Neural progenitor cell (in vitro differentiated cells): Measurements from ENCODE around the gene PRR16.

Experiments used
- EZH2 ChIP-seq: fragments of 200-600 bp; sonication (generic); IDR thresholded peaks from 2 replicates; pipeline ENCODE4 v1.6.1; 2017; ENCODE audit warnings: antibody characterized with exemption, mild to moderate bottlenecking, moderate library complexity
- EZH2phosphoT487 ChIP-seq: fragments of 200-600 bp; sonication (generic); IDR thresholded peaks from 2 replicates; pipeline ENCODE4 v1.6.1; 2017; ENCODE audit warnings: antibody characterized with exemption
- TF ChIP-seq, protein P1 (sequence below): fragments of 200-600 bp; sonication (generic); IDR thresholded peaks from 2 replicates; pipeline ENCODE4 v1.5.1; 2017; ENCODE audit warnings: antibody characterized with exemption, mild to moderate bottlenecking

DNA sequence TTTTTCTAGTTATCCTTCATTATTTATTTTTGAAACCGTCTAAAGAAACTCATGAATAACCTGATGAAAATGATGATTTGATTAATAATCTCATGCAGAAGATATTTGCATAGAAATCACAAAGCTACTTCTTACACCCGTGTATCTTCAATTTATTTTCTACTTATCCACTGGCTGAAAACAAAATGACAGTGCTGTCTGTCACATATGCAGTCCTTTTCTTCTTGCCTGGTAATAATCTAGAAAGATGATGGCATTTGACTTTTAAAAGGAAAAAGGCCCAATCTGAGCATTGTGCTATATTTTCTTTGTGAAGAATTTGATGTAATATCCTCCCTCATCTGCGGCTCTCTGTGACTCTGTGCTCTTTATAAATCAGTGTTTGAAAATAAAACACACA is 253.3 kb downstream of the PRR16 start:
- TF ChIP-seq, protein P1, sequence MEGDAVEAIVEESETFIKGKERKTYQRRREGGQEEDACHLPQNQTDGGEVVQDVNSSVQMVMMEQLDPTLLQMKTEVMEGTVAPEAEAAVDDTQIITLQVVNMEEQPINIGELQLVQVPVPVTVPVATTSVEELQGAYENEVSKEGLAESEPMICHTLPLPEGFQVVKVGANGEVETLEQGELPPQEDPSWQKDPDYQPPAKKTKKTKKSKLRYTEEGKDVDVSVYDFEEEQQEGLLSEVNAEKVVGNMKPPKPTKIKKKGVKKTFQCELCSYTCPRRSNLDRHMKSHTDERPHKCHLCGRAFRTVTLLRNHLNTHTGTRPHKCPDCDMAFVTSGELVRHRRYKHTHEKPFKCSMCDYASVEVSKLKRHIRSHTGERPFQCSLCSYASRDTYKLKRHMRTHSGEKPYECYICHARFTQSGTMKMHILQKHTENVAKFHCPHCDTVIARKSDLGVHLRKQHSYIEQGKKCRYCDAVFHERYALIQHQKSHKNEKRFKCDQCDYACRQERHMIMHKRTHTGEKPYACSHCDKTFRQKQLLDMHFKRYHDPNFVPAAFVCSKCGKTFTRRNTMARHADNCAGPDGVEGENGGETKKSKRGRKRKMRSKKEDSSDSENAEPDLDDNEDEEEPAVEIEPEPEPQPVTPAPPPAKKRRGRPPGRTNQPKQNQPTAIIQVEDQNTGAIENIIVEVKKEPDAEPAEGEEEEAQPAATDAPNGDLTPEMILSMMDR, result no peak
- TF ChIP-seq EZH2 (no peak), EZH2phosphoT487 (no peak)
